ENCODE results near the gene GAL3ST3.
A peak's percentile ranks its signal among the peaks of the same experiment; 100 is the strongest.

The GAL3ST3 gene

GRCh38 chr11:66087148-66087908 is 38.4 kb upstream of the GAL3ST3 start:
- H3K27me3 ChIP-seq (ENCODE audit: insufficient read depth, low read length), result no peaks in the 10 kb centered on the region
- no peaks in the 10 kb centered on the region for H3K9me3 ChIP-seq (ENCODE audit: insufficient read depth, low read depth, low read length)
- H3K4me2 ChIP-seq (ENCODE audit: low read length), result no peak overlapping the region
- peaks cover 3% of the 10 kb centered on the region for H3K79me1 ChIP-seq (ENCODE audit: low read length)
- no peak overlapping the region for H3K14ac ChIP-seq (ENCODE audit: low read length)
- H3K4ac ChIP-seq (ENCODE audit: low read depth, low read length), result no peak overlapping the region
- no peak overlapping the region for H3K18ac ChIP-seq (ENCODE audit: low read length)
- H3K9ac ChIP-seq (ENCODE audit: low read length), result no peak overlapping the region
- H3K79me2 ChIP-seq (ENCODE audit: control insufficient read depth, insufficient read depth, low read length, poor library complexity), result no peaks in the 10 kb centered on the region
- H2BK12ac ChIP-seq (ENCODE audit: low read length), result no peak overlapping the region
- no peak overlapping the region for H2BK5ac ChIP-seq (ENCODE audit: low read depth, low read length, poor library complexity)
- no peak overlapping the region for H2AK5ac ChIP-seq (ENCODE audit: low read length)
- DNase-seq, result no peak
- no peak overlapping the region for H4K8ac ChIP-seq (ENCODE audit: low read depth, low read length)
- H3K4me1 ChIP-seq (ENCODE audit: control insufficient read depth in 1 of 2, insufficient read depth in 2 of 2, low read length in 2 of 2), result no peaks in the 10 kb centered on the region
- H3K23ac ChIP-seq (ENCODE audit: low read length), result no peak overlapping the region
- no peak overlapping the region for H3K4me3 ChIP-seq (ENCODE audit: low read depth, low read length)
- WGBS (ENCODE audit: extremely low coverage, insufficient coverage, insufficient read length), result no CpG with 5 or more reads among the region's 9 CpGs
- no peak overlapping the region for H4K12ac ChIP-seq (ENCODE audit: low read depth, low read length)
- no peak overlapping the region for H2AFZ ChIP-seq (ENCODE audit: insufficient read depth, low read length, poor library complexity)
- no peak overlapping the region for H2BK120ac ChIP-seq (ENCODE audit: insufficient read depth, low read length, poor library complexity)
- H4K91ac ChIP-seq (ENCODE audit: low read depth, low read length), result no peak overlapping the region
- peaks cover 0 to 3% of the 10 kb centered on the region in 2 experiments for H3K36me3 ChIP-seq (ENCODE audit: control insufficient read depth in 1 of 2, insufficient read depth in 2 of 2, low read length in 2 of 2)
- no peak overlapping the region for H3K27ac ChIP-seq (ENCODE audit: low read depth, low read length)

- no peak overlapping the region for H3K4ac ChIP-seq (ENCODE audit: low read depth, low read length)
- no CpG with 5 or more reads among the region's 3 CpGs for WGBS (ENCODE audit: extremely low coverage, insufficient coverage, insufficient read length)
- no peak overlapping the region for H2BK5ac ChIP-seq (ENCODE audit: low read depth, low read length, poor library complexity)
Measured at GRCh38 chr11:66084821-66085475, 36.0 kb upstream of the GAL3ST3 start.

GRCh38 chr11:66083767-66084166 is 34.8 kb upstream of the GAL3ST3 start:
- no peak for DNase-seq
- no peak overlapping the region for H4K91ac ChIP-seq (ENCODE audit: low read depth, low read length)
- no peak overlapping the region for H4K12ac ChIP-seq (ENCODE audit: low read depth, low read length)
- H3K27ac ChIP-seq (ENCODE audit: low read depth, low read length), result no peak overlapping the region
- H3K14ac ChIP-seq (ENCODE audit: low read length), result no peak overlapping the region
- WGBS (ENCODE audit: extremely low coverage, insufficient coverage, insufficient read length), result no CpG with 5 or more reads among the region's 3 CpGs
- H3K9ac ChIP-seq (ENCODE audit: low read length), result no peak overlapping the region
- H2BK12ac ChIP-seq (ENCODE audit: low read length), result no peak overlapping the region
- H3K18ac ChIP-seq (ENCODE audit: low read length), result peak overlapping the region; percentile 21
- H2AFZ ChIP-seq (ENCODE audit: insufficient read depth, low read length, poor library complexity), result no peak overlapping the region
- H4K8ac ChIP-seq (ENCODE audit: low read depth, low read length), result no peak overlapping the region
- H3K4me2 ChIP-seq (ENCODE audit: low read length), result no peak overlapping the region
- peaks cover 6 to 14% of the 10 kb centered on the region in 2 experiments for H3K4me1 ChIP-seq (ENCODE audit: control insufficient read depth in 1 of 2, insufficient read depth in 2 of 2, low read length in 2 of 2)
- no peak overlapping the region for H2BK120ac ChIP-seq (ENCODE audit: insufficient read depth, low read length, poor library complexity)
- peak overlapping the region; percentile 2 for H3K4ac ChIP-seq (ENCODE audit: low read depth, low read length)
- H2AK5ac ChIP-seq (ENCODE audit: low read length), result no peak overlapping the region
- H3K9me3 ChIP-seq (ENCODE audit: insufficient read depth, low read depth, low read length), result no peaks in the 10 kb centered on the region
- H3K4me3 ChIP-seq (ENCODE audit: low read depth, low read length), result no peak overlapping the region
- H3K23ac ChIP-seq (ENCODE audit: low read length), result no peak overlapping the region
- no peak overlapping the region for H2BK5ac ChIP-seq (ENCODE audit: low read depth, low read length, poor library complexity)
- no peaks in the 10 kb centered on the region for H3K27me3 ChIP-seq (ENCODE audit: insufficient read depth, low read length)
- H3K36me3 ChIP-seq (ENCODE audit: control insufficient read depth in 1 of 2, insufficient read depth in 2 of 2, low read length in 2 of 2), result no peaks in the 10 kb centered on the region
- H3K79me2 ChIP-seq (ENCODE audit: control insufficient read depth, insufficient read depth, low read length, poor library complexity), result peaks cover 2% of the 10 kb centered on the region
- H3K79me1 ChIP-seq (ENCODE audit: low read length), result peaks cover 7% of the 10 kb centered on the region

More at GRCh38 chr11:66084821-66085475, 36.0 kb upstream of the GAL3ST3 start:
- Histone ChIP-seq H3K79me1 (ENCODE audit: low read length) (peaks cover 7% of the 10 kb centered on the region), H2BK120ac (ENCODE audit: insufficient read depth, low read length, poor library complexity) (no peak overlapping the region), H3K4me1 (ENCODE audit: control insufficient read depth in 1 of 2, insufficient read depth in 2 of 2, low read length in 2 of 2) (peaks cover 6 to 12% of the 10 kb centered on the region in 2 experiments), H2AK5ac (ENCODE audit: low read length) (no peak overlapping the region), H3K79me2 (ENCODE audit: control insufficient read depth, insufficient read depth, low read length, poor library complexity) (peaks cover 2% of the 10 kb centered on the region), H3K4me3 (ENCODE audit: low read depth, low read length) (no peak overlapping the region), H3K9ac (ENCODE audit: low read length) (no peak overlapping the region), H3K27ac (ENCODE audit: low read depth, low read length) (no peak overlapping the region), H3K4me2 (ENCODE audit: low read length) (no peak overlapping the region), H4K91ac (ENCODE audit: low read depth, low read length) (no peak overlapping the region), H2AFZ (ENCODE audit: insufficient read depth, low read length, poor library complexity) (no peak overlapping the region), H3K14ac (ENCODE audit: low read length) (no peak overlapping the region), H3K9me3 (ENCODE audit: insufficient read depth, low read depth, low read length) (no peaks in the 10 kb centered on the region), H4K8ac (ENCODE audit: low read depth, low read length) (no peak overlapping the region), H3K18ac (ENCODE audit: low read length) (no peak overlapping the region), H2BK12ac (ENCODE audit: low read length) (no peak overlapping the region), H3K36me3 (ENCODE audit: control insufficient read depth in 1 of 2, insufficient read depth in 2 of 2, low read length in 2 of 2) (no peaks in the 10 kb centered on the region), H3K23ac (ENCODE audit: low read length) (no peak overlapping the region), H4K12ac (ENCODE audit: low read depth, low read length) (no peak overlapping the region), H3K27me3 (ENCODE audit: insufficient read depth, low read length) (no peaks in the 10 kb centered on the region)
- DNase-seq, result no peak

GRCh38 chr11:66082946-66083698 is 34.2 kb upstream of the GAL3ST3 start:
- Histone ChIP-seq H3K4ac (ENCODE audit: low read depth, low read length) (peak overlapping the region; percentile 14), H3K18ac (ENCODE audit: low read length) (no peak overlapping the region), H2BK5ac (ENCODE audit: low read depth, low read length, poor library complexity) (no peak overlapping the region), H4K12ac (ENCODE audit: low read depth, low read length) (no peak overlapping the region), H3K23ac (ENCODE audit: low read length) (no peak overlapping the region), H3K14ac (ENCODE audit: low read length) (no peak overlapping the region), H3K36me3 (ENCODE audit: control insufficient read depth in 1 of 2, insufficient read depth in 2 of 2, low read length in 2 of 2) (no peaks in the 10 kb centered on the region), H4K8ac (ENCODE audit: low read depth, low read length) (no peak overlapping the region), H3K4me3 (ENCODE audit: low read depth, low read length) (no peak overlapping the region), H3K9ac (ENCODE audit: low read length) (no peak overlapping the region), H2BK12ac (ENCODE audit: low read length) (no peak overlapping the region), H3K4me2 (ENCODE audit: low read length) (no peak overlapping the region), H2AFZ (ENCODE audit: insufficient read depth, low read length, poor library complexity) (no peak overlapping the region), H4K91ac (ENCODE audit: low read depth, low read length) (no peak overlapping the region), H2BK120ac (ENCODE audit: insufficient read depth, low read length, poor library complexity) (no peak overlapping the region), H3K79me1 (ENCODE audit: low read length) (peaks cover 7% of the 10 kb centered on the region), H3K4me1 (ENCODE audit: control insufficient read depth in 1 of 2, insufficient read depth in 2 of 2, low read length in 2 of 2) (peaks cover 6 to 16% of the 10 kb centered on the region in 2 experiments), H3K27me3 (ENCODE audit: insufficient read depth, low read length) (no peaks in the 10 kb centered on the region), H2AK5ac (ENCODE audit: low read length) (no peak overlapping the region), H3K27ac (ENCODE audit: low read depth, low read length) (no peak overlapping the region), H3K79me2 (ENCODE audit: control insufficient read depth, insufficient read depth, low read length, poor library complexity) (peaks cover 2% of the 10 kb centered on the region), H3K9me3 (ENCODE audit: insufficient read depth, low read depth, low read length) (no peaks in the 10 kb centered on the region)
- no CpG with 5 or more reads among the region's 4 CpGs for WGBS (ENCODE audit: extremely low coverage, insufficient coverage, insufficient read length)
- DNase-seq, result no peak

Data from trophoblast cell (in vitro differentiated cells and primary cell).